Measurements from ENCODE around the gene HELZ2. TPM values are rescaled to one million over a fixed set of nuclear protein-coding genes. Genes with fewer than 3 reads are reported as not detected.

Gene HELZ2
- total and polyA plus RNA-seq, 2 of the 4 experiments (the other 2 are of a cell fraction): 4.7 to 10.6 TPM

GRCh38 chr20:63574829-63575743 is 1.0 kb upstream of the HELZ2 start:
- peak; percentile 24 for DNase-seq
- Histone ChIP-seq H2AFZ (replicated peaks; ENCODE audit: low read length, poor library complexity) (peak overlapping the region; percentile 95), H3K4me2 (ENCODE audit: low read depth, low read length) (no peak overlapping the region), H4K8ac (ENCODE audit: low read depth in 2 of 2, low read length in 2 of 2) (peak overlapping the region; percentile 92 to 95; a peak in 2 of 4 replicates), H3K23ac (ENCODE audit: low read depth, low read length) (no peak overlapping the region), H3K9me1 (ENCODE audit: insufficient read depth, low read length) (peaks cover 3% of the 10 kb centered on the region; the same call in 1 of the 2 replicates), H3K18ac (ENCODE audit: low read depth, low read length) (no peak overlapping the region), H3K4ac (ENCODE audit: low read depth, low read length) (peak overlapping the region; percentile 92), H3K79me1 (ENCODE audit: low read depth in 1 of 2, low read length in 2 of 2) (peaks cover 4 to 13% of the 10 kb centered on the region in 2 experiments), H2BK20ac (ENCODE audit: low read depth, low read length) (no peak overlapping the region), H3K36me3 (ENCODE audit: control insufficient read depth, insufficient read depth, low read length) (peaks cover 6% of the 10 kb centered on the region; the same call in 1 of the 2 replicates), H3K9ac (ENCODE audit: low read depth, low read length) (no peak overlapping the region), H2AK9ac (replicated peaks; ENCODE audit: low read depth, low read length, poor library complexity) (peak overlapping the region; percentile 84), H3K27me3 (ENCODE audit: control insufficient read depth, insufficient read depth, low read length) (no peaks in the 10 kb centered on the region), H2BK15ac (ENCODE audit: low read depth, low read length) (no peak overlapping the region), H3K56ac (ENCODE audit: extremely low read depth, insufficient read depth, low read length) (no peak overlapping the region), H2BK5ac (ENCODE audit: low read depth, low read length, poor library complexity, severe bottlenecking) (no peak overlapping the region), H3K4me1 (ENCODE audit: control insufficient read depth, insufficient read depth, low read length) (peaks cover 10% of the 10 kb centered on the region), H2AK5ac (ENCODE audit: low read depth, low read length) (peak overlapping the region; percentile 88; the same call in 1 of the 2 replicates), H4K20me1 (ENCODE audit: insufficient read depth, low read length) (no peaks in the 10 kb centered on the region), H3K9me3 (ENCODE audit: control insufficient read depth, insufficient read depth, low read length) (no peaks in the 10 kb centered on the region), H3K14ac (replicated peaks; ENCODE audit: low read depth, low read length) (no peak overlapping the region), H3K27ac (ENCODE audit: insufficient read depth, low read length) (no peak overlapping the region), H3K4me3 (ENCODE audit: insufficient read depth, low read depth, low read length) (no peak overlapping the region), H4K5ac (ENCODE audit: low read depth, low read length) (no peak overlapping the region), H4K91ac (ENCODE audit: insufficient read depth, low read depth, low read length) (no peak overlapping the region), H2BK120ac (ENCODE audit: low read depth, low read length) (no peak overlapping the region)
- in situ Hi-C loops (cut with MboI; ENCODE audit: low sequenced_read_pairs): no loop called here
- TF ChIP-seq POLR2A (IDR thresholded peaks at IDR 0.05; ENCODE audit: low read depth, low read length) (no peak), SMC3 (IDR thresholded peaks at IDR 0.05; ENCODE audit: low read depth, low read length) (no peak), CHD1 (IDR thresholded peaks at IDR 0.05; ENCODE audit: low read depth, low read length) (no peak), USF2 (IDR thresholded peaks at IDR 0.05; ENCODE audit: low read depth, low read length) (no peak), RFX5 (IDR thresholded peaks at IDR 0.05; ENCODE audit: low read depth, low read length) (no peak), FOS (IDR thresholded peaks at IDR 0.05; ENCODE audit: low read depth, low read length) (no peak), MAFK (IDR thresholded peaks at IDR 0.05; ENCODE audit: low read depth, low read length) (no peak), BHLHE40 (IDR thresholded peaks at IDR 0.05; ENCODE audit: low read depth, low read length) (no peak), MAZ (IDR thresholded peaks at IDR 0.05; ENCODE audit: borderline replicate concordance, low read depth, low read length) (peak; percentile 7; the same call in 1 of the 2 replicates), CEBPB (IDR thresholded peaks at IDR 0.05; ENCODE audit: low read depth, low read length) (peak; percentile 85), RCOR1 (IDR thresholded peaks at IDR 0.05; ENCODE audit: insufficient replicate concordance, low read length) (no peak), MXI1 (IDR thresholded peaks at IDR 0.05; ENCODE audit: borderline replicate concordance, low read depth, low read length) (no peak), NFE2L2 (IDR thresholded peaks at IDR 0.05; ENCODE audit: low read depth, low read length) (no peak)
- TF ChIP-seq, protein P1, sequence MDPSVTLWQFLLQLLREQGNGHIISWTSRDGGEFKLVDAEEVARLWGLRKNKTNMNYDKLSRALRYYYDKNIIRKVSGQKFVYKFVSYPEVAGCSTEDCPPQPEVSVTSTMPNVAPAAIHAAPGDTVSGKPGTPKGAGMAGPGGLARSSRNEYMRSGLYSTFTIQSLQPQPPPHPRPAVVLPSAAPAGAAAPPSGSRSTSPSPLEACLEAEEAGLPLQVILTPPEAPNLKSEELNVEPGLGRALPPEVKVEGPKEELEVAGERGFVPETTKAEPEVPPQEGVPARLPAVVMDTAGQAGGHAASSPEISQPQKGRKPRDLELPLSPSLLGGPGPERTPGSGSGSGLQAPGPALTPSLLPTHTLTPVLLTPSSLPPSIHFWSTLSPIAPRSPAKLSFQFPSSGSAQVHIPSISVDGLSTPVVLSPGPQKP (IDR thresholded peaks at IDR 0.05; ENCODE audit: borderline replicate concordance, low read depth, low read length): no peak
- dilution Hi-C loops (cut with HindIII; ENCODE audit: low sequenced_read_pairs, unreplicated experiment): no loop called here
- 78% methylated on average over 8 of the region's 28 CpGs; no CpG with 5 or more reads in 1 of the 2 experiments for WGBS, 2 experiments (ENCODE audit: extremely low coverage in 2 of 2, insufficient read length in 1 of 2)
- intact Hi-C loops (cut with micrococcal nuclease): no loop called here
- ChIA-PET CTCF (no interaction called here), POLR2A (ENCODE audit: unreplicated experiment) (no interaction called here)
- no peak for ATAC-seq (ENCODE audit: low read depth)
- BruUV-seq (replicated peaks): no TSS peak
